ENCODE measurements around the gene ASCC1. TPM values are rescaled to one million over a fixed set of nuclear protein-coding genes. Genes with fewer than 3 reads are reported as not detected.

Gene ASCC1
- polyA plus RNA-seq, 2 of the 4 experiments (the other 2 are of a cell fraction), result 56.5 to 82.3 TPM

GRCh38 chr10:72058989-72059842 is 156.9 kb downstream of the ASCC1 start:
- Histone ChIP-seq H3K4me1 (peaks cover 10% of the 10 kb centered on the region; the same call in 2 of the 3 replicates), H3K27ac (0 out of 6 replicates have a peak overlapping the region, but pooled peaks of 1 of the 2 experiments have one; percentile 10), H3K4me3 (no peak overlapping the region), H3K4me2 (no peak overlapping the region), H3K9me3 (no peaks in the 10 kb centered on the region)
- no peak for TF ChIP-seq HEYL (CRISPR knock-in tag; IDR thresholded peaks at IDR 0.05)
- no peak for TF ChIP-seq HDAC2 (IDR thresholded peaks at IDR 0.05)
- TF ChIP-seq HOXB13 (CRISPR knock-in tag; IDR thresholded peaks at IDR 0.05; ENCODE audit: low read depth), result no peak
- no peak for TF ChIP-seq FOSB (CRISPR knock-in tag; IDR thresholded peaks at IDR 0.05)
- no peak for TF ChIP-seq HMGXB4 (CRISPR knock-in tag; IDR thresholded peaks at IDR 0.05; ENCODE audit: borderline replicate concordance)
- no peak for TF ChIP-seq POLR2A (IDR thresholded peaks at IDR 0.05; ENCODE audit: low read length)
- no peak for TF ChIP-seq ZFP36 (IDR thresholded peaks at IDR 0.05; ENCODE audit: borderline replicate concordance, partially characterized antibody)
- TF ChIP-seq HOXB5 (CRISPR knock-in tag; IDR thresholded peaks at IDR 0.05), result no peak
- CTCF ChIA-PET, result interaction anchor here (0.6 to 4.4 kb wide), 9 partner anchors 10 to 279 kb away, joined by 3 to 44 read pairs (median 4); no protein-coding TSS in a partner anchor
- ATAC-seq, result no peak
- POLR2A ChIA-PET, result no interaction called here
- 65% methylated on average over 20 of the region's 21 CpGs for WGBS (ENCODE audit: missing lambda C conversion rate)
- DNase-seq (ENCODE audit: low read depth in 1 of 2, low spot score in 1 of 2), result no peak
- FAIRE-seq, result no peak

- Histone ChIP-seq H3K4me3 (no peak overlapping the region), H3K4me2 (no peak overlapping the region), H3K4me1 (peaks cover 2% of the 10 kb centered on the region; the same call in 2 of the 3 replicates), H3K9me3 (no peaks in the 10 kb centered on the region), H3K27ac (no peak overlapping the region)
- ATAC-seq (no peak), FAIRE-seq (no peak), DNase-seq (ENCODE audit: low read depth in 1 of 2, low spot score in 1 of 2) (no peak)
- 88% methylated on average over 12 of the region's 12 CpGs for WGBS (ENCODE audit: missing lambda C conversion rate)
- POLR2A ChIA-PET, result no interaction called here
- no peak for TF ChIP-seq ZC3H11A (IDR thresholded peaks at IDR 0.05)
- no peak for TF ChIP-seq CTCF (IDR thresholded peaks at IDR 0.05)
- TF ChIP-seq HEYL (CRISPR knock-in tag; IDR thresholded peaks at IDR 0.05), result no peak
- TF ChIP-seq EHF (CRISPR knock-in tag; IDR thresholded peaks at IDR 0.05), result no peak
- TF ChIP-seq EP300 (IDR thresholded peaks at IDR 0.05), result no peak
- TF ChIP-seq EHMT2 (IDR thresholded peaks at IDR 0.05; ENCODE audit: low read depth), result no peak
- TF ChIP-seq CHD2 (IDR thresholded peaks at IDR 0.05; ENCODE audit: low read length, partially characterized antibody), result no peak
- CTCF ChIA-PET, result interaction anchor here (1.0 to 4.4 kb wide), 5 partner anchors 10 to 976 kb away, joined by 3 to 44 read pairs (median 4); no protein-coding TSS in a partner anchor
Measured at GRCh38 chr10:72058347-72058898, 157.7 kb downstream of the ASCC1 start.

- no peak overlapping the region for H3K27ac ChIP-seq
- H3K4me1 ChIP-seq, result no peaks in the 10 kb centered on the region
- no peak overlapping the region for H3K4me3 ChIP-seq
- FAIRE-seq, result no peak
- no peaks in the 10 kb centered on the region for H3K9me3 ChIP-seq
- TF ChIP-seq E2F6 (IDR thresholded peaks at IDR 0.05; ENCODE audit: borderline replicate concordance, low read depth), result no peak
- no peak for TF ChIP-seq MAFK (IDR thresholded peaks at IDR 0.05; ENCODE audit: partially characterized antibody)
- no peak for TF ChIP-seq RARB (CRISPR knock-in tag; IDR thresholded peaks at IDR 0.05)
- no peak for TF ChIP-seq HMGXB4 (CRISPR knock-in tag; IDR thresholded peaks at IDR 0.05; ENCODE audit: borderline replicate concordance)
- no peak overlapping the region for H3K4me2 ChIP-seq
- DNase-seq (ENCODE audit: low read depth in 1 of 2, low spot score in 1 of 2), result no peak
- ATAC-seq, result no peak
- 88% methylated on average over 23 of the region's 25 CpGs for WGBS (ENCODE audit: missing lambda C conversion rate)
- ChIA-PET CTCF (interaction anchor here (0.6 to 4.4 kb wide), 5 partner anchors 9 to 977 kb away, joined by 3 to 44 read pairs (median 4); no protein-coding TSS in a partner anchor), POLR2A (no interaction called here)
Measured at GRCh38 chr10:72056932-72057751, 158.9 kb downstream of the ASCC1 start.
